ENCODE results near the gene ENAH.

DNA sequence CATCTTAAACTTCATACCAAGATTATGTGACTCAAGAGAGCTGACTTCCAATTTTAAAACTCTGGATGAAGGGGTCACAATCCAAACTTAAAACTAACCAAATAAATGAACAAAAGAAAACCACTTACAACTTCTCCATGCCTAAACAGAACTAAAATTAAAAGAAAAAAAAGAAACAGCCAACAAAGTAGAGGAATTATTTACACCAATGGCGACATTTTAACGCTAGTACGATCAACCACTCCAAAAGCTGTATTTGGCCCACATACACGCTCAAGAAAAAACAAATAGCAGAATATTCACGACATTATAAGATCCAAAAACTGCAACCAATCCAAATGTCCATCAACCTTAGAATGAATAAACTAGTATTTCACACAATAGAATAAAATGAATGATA, 42.4 kb downstream of the ENAH start:
- TF ChIP-seq, protein P1, sequence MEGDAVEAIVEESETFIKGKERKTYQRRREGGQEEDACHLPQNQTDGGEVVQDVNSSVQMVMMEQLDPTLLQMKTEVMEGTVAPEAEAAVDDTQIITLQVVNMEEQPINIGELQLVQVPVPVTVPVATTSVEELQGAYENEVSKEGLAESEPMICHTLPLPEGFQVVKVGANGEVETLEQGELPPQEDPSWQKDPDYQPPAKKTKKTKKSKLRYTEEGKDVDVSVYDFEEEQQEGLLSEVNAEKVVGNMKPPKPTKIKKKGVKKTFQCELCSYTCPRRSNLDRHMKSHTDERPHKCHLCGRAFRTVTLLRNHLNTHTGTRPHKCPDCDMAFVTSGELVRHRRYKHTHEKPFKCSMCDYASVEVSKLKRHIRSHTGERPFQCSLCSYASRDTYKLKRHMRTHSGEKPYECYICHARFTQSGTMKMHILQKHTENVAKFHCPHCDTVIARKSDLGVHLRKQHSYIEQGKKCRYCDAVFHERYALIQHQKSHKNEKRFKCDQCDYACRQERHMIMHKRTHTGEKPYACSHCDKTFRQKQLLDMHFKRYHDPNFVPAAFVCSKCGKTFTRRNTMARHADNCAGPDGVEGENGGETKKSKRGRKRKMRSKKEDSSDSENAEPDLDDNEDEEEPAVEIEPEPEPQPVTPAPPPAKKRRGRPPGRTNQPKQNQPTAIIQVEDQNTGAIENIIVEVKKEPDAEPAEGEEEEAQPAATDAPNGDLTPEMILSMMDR (conservative IDR thresholded peaks at IDR 0.05 in 1 of 2, IDR thresholded peaks at IDR 0.05 in 1 of 2; ENCODE audit: extremely low read depth in 1 of 2, insufficient read depth in 1 of 2, low read depth in 1 of 2, low read length in 2 of 2), result no peak
- no peak for TF ChIP-seq EZH2 (IDR thresholded peaks at IDR 0.05; ENCODE audit: borderline replicate concordance, low read length)

Measured in mammary epithelial cell (primary cell).